GM12874 (cell line): ENCODE measurements around the gene KLHDC7A.

Experiments used
- CTCF ChIP-seq: IDR thresholded peaks from 2 replicates; pipeline ENCODE4 v1.5.1; 2011; ENCODE audit warnings: low read depth, mild to moderate bottlenecking, control low read depth, low read length, moderate library complexity; ENCODE audit not compliant: insufficient read depth

Gene KLHDC7A

GRCh38 chr1:18447509-18448220 lies 33.1 kb upstream of the KLHDC7A start:
- TF ChIP-seq CTCF: no peak

GRCh38 chr1:18448889-18449288 lies 31.8 kb upstream of the KLHDC7A start:
- no peak for TF ChIP-seq CTCF

- no peak for TF ChIP-seq CTCF
These were observed 28.2 kb upstream of the KLHDC7A start for GRCh38 chr1:18452550-18452949.

GRCh38 chr1:18458133-18459092 lies 22.3 kb upstream of the KLHDC7A start:
- TF ChIP-seq CTCF: no peak

- TF ChIP-seq CTCF: no peak
These were observed 19.1 kb upstream of the KLHDC7A start for GRCh38 chr1:18461656-18462055.

GRCh38 chr1:18463063-18463462 lies 17.7 kb upstream of the KLHDC7A start:
- TF ChIP-seq CTCF: no peak

- no peak for TF ChIP-seq CTCF
These were observed 16.6 kb upstream of the KLHDC7A start for GRCh38 chr1:18463984-18464664.
